ENCODE data around the gene CA14. TPM values are rescaled to one million over a fixed set of nuclear protein-coding genes. Genes with fewer than 3 reads are reported as not detected.

CA14 gene
- polyA plus RNA-seq, 2 of the 4 experiments (the other 2 are of a cell fraction) = not detected

DNA sequence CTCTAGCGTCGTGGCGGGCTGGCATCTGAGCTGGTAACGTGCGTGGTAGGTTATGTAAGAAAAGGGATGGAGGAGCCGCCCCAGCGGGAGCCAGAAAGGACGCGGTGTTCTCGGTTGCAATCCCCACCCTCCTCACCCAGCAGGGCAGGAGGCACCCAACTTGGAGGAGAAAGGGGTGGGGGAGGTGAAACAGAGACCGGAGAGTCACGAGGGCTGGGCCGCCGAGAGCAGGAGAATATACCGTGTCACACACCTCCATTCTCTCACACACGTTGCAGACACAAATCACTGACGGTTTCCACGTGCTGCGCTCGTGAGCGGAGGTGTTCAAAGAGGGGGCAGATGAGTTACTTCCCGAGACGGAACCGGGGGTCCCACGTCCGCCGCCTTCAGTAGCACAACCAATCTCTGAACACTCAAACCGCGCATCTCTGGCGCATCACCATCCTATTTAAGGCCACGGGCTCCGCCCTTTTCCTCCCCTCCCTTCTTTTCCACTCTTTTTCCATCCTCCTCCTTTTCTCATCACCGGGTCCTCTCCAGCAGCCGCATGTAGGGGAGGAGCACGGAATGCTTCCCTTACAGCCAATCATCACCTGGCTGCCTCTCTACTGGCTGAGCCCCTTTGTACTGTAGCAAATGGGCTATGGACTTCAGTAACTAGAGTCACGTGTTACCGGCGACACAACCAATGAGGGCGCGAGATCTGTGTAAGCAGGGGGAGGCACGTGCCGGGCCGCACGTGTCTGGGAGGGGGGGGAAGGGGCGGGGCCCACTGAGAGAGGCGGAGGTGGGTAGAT lies 24.4 kb downstream of the CA14 start, which contains the start of gene CIART:
CIART (plus strand) TSS at position 797 of the 800 bp plus-strand sequence. CDS start 714 bp downstream, outside the sequence.
- POLR2A ChIA-PET = interaction anchor here (0.9 to 1.2 kb wide), 3 partner anchors 26 to 234 kb away, joined by 3 to 8 read pairs (median 5); partner anchors contain the start of gene FALEC
- H3K4me2 ChIP-seq = peak within 1 kb of the TSS; percentile 95
- no peak for FAIRE-seq

DNA sequence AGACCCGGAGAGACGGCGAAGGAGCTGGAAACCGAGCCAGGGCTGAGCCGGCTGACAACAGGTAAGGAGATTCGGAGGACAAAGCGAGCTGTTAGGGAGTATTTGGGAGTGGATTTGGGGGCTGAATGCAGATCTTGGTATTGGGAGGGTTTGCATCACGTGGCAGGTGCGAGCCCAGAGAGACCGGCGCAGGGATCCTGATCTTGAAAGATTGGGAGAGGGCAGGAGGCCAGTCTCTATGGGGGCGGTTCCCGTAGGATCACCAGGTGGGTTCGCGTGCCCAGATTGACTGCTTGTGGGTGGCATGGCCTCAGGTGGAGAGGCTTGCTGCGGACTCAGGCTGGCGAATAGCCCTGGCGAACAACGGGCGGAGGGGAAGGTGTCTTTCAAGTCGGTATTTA lies 25.0 kb downstream of the CA14 start:
- ATAC-seq = no peak
- peak overlapping the region; percentile 77 to 78; a peak in 5 of 6 replicates for H3K27ac ChIP-seq
- no peak for TF ChIP-seq SREBF2 (IDR thresholded peaks at IDR 0.05)
- TF ChIP-seq, protein P1, sequence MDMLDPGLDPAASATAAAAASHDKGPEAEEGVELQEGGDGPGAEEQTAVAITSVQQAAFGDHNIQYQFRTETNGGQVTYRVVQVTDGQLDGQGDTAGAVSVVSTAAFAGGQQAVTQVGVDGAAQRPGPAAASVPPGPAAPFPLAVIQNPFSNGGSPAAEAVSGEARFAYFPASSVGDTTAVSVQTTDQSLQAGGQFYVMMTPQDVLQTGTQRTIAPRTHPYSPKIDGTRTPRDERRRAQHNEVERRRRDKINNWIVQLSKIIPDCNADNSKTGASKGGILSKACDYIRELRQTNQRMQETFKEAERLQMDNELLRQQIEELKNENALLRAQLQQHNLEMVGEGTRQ (IDR thresholded peaks at IDR 0.05) = no peak
- TF ChIP-seq NPAS2 (CRISPR knock-in tag; IDR thresholded peaks at IDR 0.05; ENCODE audit: borderline replicate concordance) = 0 out of 2 replicates have a peak, but pooled peaks have one; percentile 3
- TF ChIP-seq ZC3H11A (IDR thresholded peaks at IDR 0.05) = no peak
- no peak for TF ChIP-seq SMC3 (IDR thresholded peaks at IDR 0.05)
- TF ChIP-seq CBX2 (IDR thresholded peaks at IDR 0.05; ENCODE audit: borderline replicate concordance, low read depth) = no peak
- TF ChIP-seq HOXB5 (CRISPR knock-in tag; IDR thresholded peaks at IDR 0.05) = no peak
- TF ChIP-seq, protein P2, sequence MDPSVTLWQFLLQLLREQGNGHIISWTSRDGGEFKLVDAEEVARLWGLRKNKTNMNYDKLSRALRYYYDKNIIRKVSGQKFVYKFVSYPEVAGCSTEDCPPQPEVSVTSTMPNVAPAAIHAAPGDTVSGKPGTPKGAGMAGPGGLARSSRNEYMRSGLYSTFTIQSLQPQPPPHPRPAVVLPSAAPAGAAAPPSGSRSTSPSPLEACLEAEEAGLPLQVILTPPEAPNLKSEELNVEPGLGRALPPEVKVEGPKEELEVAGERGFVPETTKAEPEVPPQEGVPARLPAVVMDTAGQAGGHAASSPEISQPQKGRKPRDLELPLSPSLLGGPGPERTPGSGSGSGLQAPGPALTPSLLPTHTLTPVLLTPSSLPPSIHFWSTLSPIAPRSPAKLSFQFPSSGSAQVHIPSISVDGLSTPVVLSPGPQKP (IDR thresholded peaks at IDR 0.05; ENCODE audit: low read depth, low read length) = no peak

More for the DNA sequence above, 24.4 kb downstream of the CA14 start, which contains the start of gene CIART:
- Histone ChIP-seq H3K9me3 (no peaks in the 10 kb centered on the region; the same call in 2 of the 3 replicates), H3K4me3 (peak within 1 kb of the TSS; percentile 52), H3K27ac (peak within 1 kb of the TSS; percentile 77 to 78), H3K4me1 (peaks cover 13% of the 10 kb centered on the region; the same call in 2 of the 3 replicates)
- DNase-seq (ENCODE audit: low read depth in 1 of 2, low spot score in 1 of 2) (peak; percentile 93 to 97), ATAC-seq (peak; percentile 96)
- CTCF ChIA-PET = interaction anchor here (0.6 to 13.0 kb wide), 18 partner anchors 8 to 597 kb away, joined by 3 to 172 read pairs (median 3); partner anchors contain the start of genes APH1A, C1orf54 and CA14
- 4% methylated on average over 35 of the region's 46 CpGs for WGBS (ENCODE audit: missing lambda C conversion rate)
- TF ChIP-seq PHF8 (IDR thresholded peaks at IDR 0.05; ENCODE audit: borderline replicate concordance, low read depth) = no peak
- no peak for TF ChIP-seq HOXA7 (CRISPR knock-in tag; IDR thresholded peaks at IDR 0.05)
- TF ChIP-seq RARB (CRISPR knock-in tag; IDR thresholded peaks at IDR 0.05) = no peak
- no peak for TF ChIP-seq POLR2AphosphoS2 (conservative IDR thresholded peaks at IDR 0.05; ENCODE audit: low read length)
- TF ChIP-seq, protein P2 (IDR thresholded peaks at IDR 0.05; ENCODE audit: low read depth, low read length) = no peak
- TF ChIP-seq NPAS2 (CRISPR knock-in tag; IDR thresholded peaks at IDR 0.05; ENCODE audit: borderline replicate concordance) = peak; percentile 89
- TF ChIP-seq TFCP2L1 (CRISPR knock-in tag; IDR thresholded peaks at IDR 0.05) = no peak
- TF ChIP-seq CEBPB (IDR thresholded peaks at IDR 0.05) = no peak
- TF ChIP-seq, protein P1 (IDR thresholded peaks at IDR 0.05) = peak; percentile 94
- no peak for TF ChIP-seq CBX2 (IDR thresholded peaks at IDR 0.05; ENCODE audit: borderline replicate concordance, low read depth)
- peak in 1 of 2 experiments; percentile 40; a peak in 2 of 5 replicates for TF ChIP-seq JUN (IDR thresholded peaks at IDR 0.05)
- TF ChIP-seq HOXB13 (CRISPR knock-in tag; IDR thresholded peaks at IDR 0.05; ENCODE audit: low read depth) = peak; percentile 69; the same call in 1 of the 2 replicates
- peak; percentile 33 for TF ChIP-seq POLR2A (IDR thresholded peaks at IDR 0.05; ENCODE audit: low read length)
- TF ChIP-seq, protein P3, sequence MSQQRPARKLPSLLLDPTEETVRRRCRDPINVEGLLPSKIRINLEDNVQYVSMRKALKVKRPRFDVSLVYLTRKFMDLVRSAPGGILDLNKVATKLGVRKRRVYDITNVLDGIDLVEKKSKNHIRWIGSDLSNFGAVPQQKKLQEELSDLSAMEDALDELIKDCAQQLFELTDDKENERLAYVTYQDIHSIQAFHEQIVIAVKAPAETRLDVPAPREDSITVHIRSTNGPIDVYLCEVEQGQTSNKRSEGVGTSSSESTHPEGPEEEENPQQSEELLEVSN (IDR thresholded peaks at IDR 0.05; ENCODE audit: borderline replicate concordance, low read depth) = peak; percentile 75; the same call in 1 of the 2 replicates
- TF ChIP-seq, protein P4, sequence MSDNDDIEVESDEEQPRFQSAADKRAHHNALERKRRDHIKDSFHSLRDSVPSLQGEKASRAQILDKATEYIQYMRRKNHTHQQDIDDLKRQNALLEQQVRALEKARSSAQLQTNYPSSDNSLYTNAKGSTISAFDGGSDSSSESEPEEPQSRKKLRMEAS (IDR thresholded peaks at IDR 0.05) = peak; percentile 81
- no peak; the same call in 1 of the 2 replicates for TF ChIP-seq HOXB5 (CRISPR knock-in tag; IDR thresholded peaks at IDR 0.05)
- peak; percentile 82; the same call in 1 of the 2 replicates for TF ChIP-seq MAZ (IDR thresholded peaks at IDR 0.05; ENCODE audit: borderline replicate concordance, low read depth, low read length)
- no peak for TF ChIP-seq RCOR1 (IDR thresholded peaks at IDR 0.05; ENCODE audit: low read depth, low read length)
- TF ChIP-seq, protein P5, sequence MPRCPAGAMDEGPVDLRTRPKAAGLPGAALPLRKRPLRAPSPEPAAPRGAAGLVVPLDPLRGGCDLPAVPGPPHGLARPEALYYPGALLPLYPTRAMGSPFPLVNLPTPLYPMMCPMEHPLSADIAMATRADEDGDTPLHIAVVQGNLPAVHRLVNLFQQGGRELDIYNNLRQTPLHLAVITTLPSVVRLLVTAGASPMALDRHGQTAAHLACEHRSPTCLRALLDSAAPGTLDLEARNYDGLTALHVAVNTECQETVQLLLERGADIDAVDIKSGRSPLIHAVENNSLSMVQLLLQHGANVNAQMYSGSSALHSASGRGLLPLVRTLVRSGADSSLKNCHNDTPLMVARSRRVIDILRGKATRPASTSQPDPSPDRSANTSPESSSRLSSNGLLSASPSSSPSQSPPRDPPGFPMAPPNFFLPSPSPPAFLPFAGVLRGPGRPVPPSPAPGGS (IDR thresholded peaks at IDR 0.05) = no peak
- TF ChIP-seq RAD21 (conservative IDR thresholded peaks at IDR 0.05 in 1 of 2, IDR thresholded peaks at IDR 0.05 in 1 of 2) = no peak
- TF ChIP-seq SREBF2 (IDR thresholded peaks at IDR 0.05) = no peak
- no peak for TF ChIP-seq ZSCAN20 (CRISPR knock-in tag; IDR thresholded peaks at IDR 0.05)
- peak; percentile 98 for TF ChIP-seq BHLHE40 (IDR thresholded peaks at IDR 0.05; ENCODE audit: low read depth, low read length)

More for the DNA sequence above, 25.0 kb downstream of the CA14 start:
- H3K9me3 ChIP-seq = no peaks in the 10 kb centered on the region; the same call in 2 of the 3 replicates
- WGBS (ENCODE audit: missing lambda C conversion rate) = 70% methylated on average over 21 of the region's 21 CpGs
- ChIA-PET POLR2A (no interaction called here), CTCF (interaction anchor here (1.4 to 13.0 kb wide), 3 partner anchors 10 to 29 kb away, joined by 3 to 172 read pairs (median 6); partner anchors contain the start of gene CA14)
- peaks cover 13% of the 10 kb centered on the region; the same call in 2 of the 3 replicates for H3K4me1 ChIP-seq
- DNase-seq (ENCODE audit: low read depth in 1 of 2, low spot score in 1 of 2) = no peak
- peak overlapping the region; percentile 95 for H3K4me2 ChIP-seq
- peak overlapping the region; percentile 52 for H3K4me3 ChIP-seq
- no peak for FAIRE-seq
